HepG2 (cell line): ENCODE data around the gene FXN. TPM values are rescaled to one million over a fixed set of nuclear protein-coding genes. Genes with fewer than 3 reads are reported as not detected.
"Not testable (repeated sequence)": the region's sequence is repeated elsewhere in the genome, so short reads cannot be mapped to it uniquely, and the experiment has no call there.

ENCODE experiments used
- ATAC-seq: fragments of 200-7000 bp; cut with Tn5 transposase; 3 replicates; pipeline ENCODE4 v1.9.1; 2020; ENCODE audit warnings: mild to moderate bottlenecking, moderate library complexity
- BruUV-seq: library from RNA; stranded (reverse); fragments of 400-500 nt; replicated peaks from 2 replicates; lab custom pipeline; 2021; lab: Mats Ljungman, UMichigan
- CTCF ChIA-PET: fragments of 300-600 bp; formaldehyde crosslinking; extraction: SDS; loops from one replicate; lab custom pipeline; 2021; ENCODE audit warnings: low total read pairs, inconsistent platforms, low intra/inter-chr PET ratio; lab: Yijun Ruan, JAX
- POLR2A ChIA-PET: fragments of 350-600 bp; sonication (Branson Sonifier 250); formaldehyde crosslinking; loops from one replicate; lab custom pipeline; 2020; ENCODE audit warnings: antibody characterized with exemption, inconsistent platforms; lab: Yijun Ruan, JAX
- DNase-seq: peaks from one replicate; pipeline ENCODE4 v3.0.0-alpha.2; 2015; ENCODE audit warnings: low spot score
- FAIRE-seq: peaks from 3 replicates; lab custom pipeline; 2011; peaks lifted over from hg19 to GRCh38; lab: Jason Lieb, UNC
- H2AFZ ChIP-seq: one replicate; pipeline ENCODE4 v1.6.1; 2011; ENCODE audit warnings: low read length, inconsistent platforms
- H3K27ac ChIP-seq: fragments of 300-600 bp; 3 replicates; pipeline ENCODE4 v1.8.0; 2011; ENCODE audit warnings: mixed run types, mild to moderate bottlenecking, mixed read lengths, low read length, inconsistent platforms; ENCODE audit not compliant: insufficient read depth; ENCODE audit errors: extremely low read length
- H3K27me3 ChIP-seq, 2 experiments: fragments of 200-600 bp in 1 of 2; 2 replicates in 1 of 2; 3 replicates in 1 of 2; pipeline versions ENCODE4 v1.6.0 to v1.8.0; 2011; ENCODE audit warnings: low read length in 2 of 2, mild to moderate bottlenecking in 2 of 2, moderate library complexity in 2 of 2, inconsistent platforms in 1 of 2; ENCODE audit not compliant: insufficient read depth in 2 of 2, control insufficient read depth in 1 of 2
- H3K36me3 ChIP-seq, 2 experiments: fragments of 200-600 bp in 1 of 2; replicated peaks in 1 of 2; 2 replicates in 1 of 2; 3 replicates in 1 of 2; pipeline versions ENCODE4 v1.5.1 to v1.8.0; 2011; ENCODE audit warnings: low read length in 2 of 2, inconsistent platforms in 1 of 2; ENCODE audit not compliant: insufficient read depth in 2 of 2, control insufficient read depth in 1 of 2
- H3K4me1 ChIP-seq: 2 replicates; pipeline ENCODE4 v1.5.1; 2012; ENCODE audit warnings: low read length, inconsistent platforms; ENCODE audit not compliant: insufficient read depth
- H3K4me2 ChIP-seq: 2 replicates; pipeline ENCODE4 v1.6.0; 2011; ENCODE audit warnings: low read depth, low read length, inconsistent platforms
- H3K4me3 ChIP-seq, 3 experiments: fragments of 200-600 bp in 1 of 3; sonication (generic), shearing (Covaris generic) in 1 of 3; replicated peaks in 1 of 3; 2 replicates each; pipeline ENCODE4 v1.5.1; 2011 to 2016; ENCODE audit warnings: low read length in 3 of 3, inconsistent platforms in 2 of 3, low read depth in 2 of 3, mild to moderate bottlenecking in 2 of 3, control low read depth in 1 of 3, mixed read lengths in 1 of 3; ENCODE audit not compliant: insufficient read depth in 1 of 3
- H3K79me2 ChIP-seq: one replicate; pipeline ENCODE4 v1.6.1; 2011; ENCODE audit warnings: low read length, inconsistent platforms; ENCODE audit not compliant: insufficient read depth
- H3K9ac ChIP-seq: 2 replicates; pipeline ENCODE4 v1.6.0; 2011; ENCODE audit warnings: mild to moderate bottlenecking, low read depth, low read length, inconsistent platforms; ENCODE audit not compliant: insufficient read depth
- H3K9me3 ChIP-seq: 2 replicates; pipeline ENCODE4 v1.5.1; 2012; ENCODE audit warnings: mild to moderate bottlenecking, low read length
- H4K20me1 ChIP-seq: 2 replicates; pipeline ENCODE4 v1.6.0; 2011; ENCODE audit warnings: inconsistent platforms, mild to moderate bottlenecking, low read length, moderate library complexity; ENCODE audit not compliant: insufficient read depth
- DMTF1 ChIP-seq: sonication (generic); formaldehyde crosslinking; IDR thresholded peaks from 2 replicates; pipeline ENCODE4 v1.4.0; 2020; ENCODE audit warnings: mild to moderate bottlenecking, missing genetic modification reagents
- IKZF1 ChIP-seq: fragments of 450-650 bp; IDR thresholded peaks from 2 replicates; pipeline ENCODE4 v1.7.1; 2016
- ISX ChIP-seq: sonication (generic); formaldehyde crosslinking; conservative IDR thresholded peaks from 2 replicates; pipeline ENCODE4 v1.5.0; 2020; ENCODE audit warnings: missing genetic modification reagents
- NR2F2 ChIP-seq: IDR thresholded peaks from 2 replicates; pipeline ENCODE4 v1.6.1; 2012; ENCODE audit warnings: low read depth, inconsistent platforms, borderline replicate concordance
- ZNF281 ChIP-seq: sonication (generic); formaldehyde crosslinking; IDR thresholded peaks from 2 replicates; pipeline ENCODE4 v1.4.0; 2020; ENCODE audit warnings: missing genetic modification reagents, borderline replicate concordance
- ZNF598 ChIP-seq: sonication (generic); formaldehyde crosslinking; IDR thresholded peaks from 2 replicates; pipeline ENCODE4 v1.5.1; 2020; ENCODE audit warnings: mild to moderate bottlenecking, missing genetic modification reagents, borderline replicate concordance
- WGBS: methylation state at CpG from one replicate; pipeline ENCODE4 v1.1.6; 2017; ENCODE audit warnings: low lambda C conversion rate; 5-methylcytosine and 5-hydroxymethylcytosine counted together
- in situ Hi-C: cut with HindIII; loops from 2 replicates; pipeline ENCODE4 v1.10.0; 2017; ENCODE audit warnings: low pct_unique_long_range_greater_than_20kb; ENCODE audit not compliant: extremely low pct_ligation_motif_present
- intact Hi-C: fragments of 100-400 bp; cut with micrococcal nuclease; formaldehyde crosslinking; loops from one replicate; pipeline ENCODE4 v1.10.0; 2022; ENCODE audit not compliant: unreplicated experiment
- polyA plus RNA-seq, 8 experiments: library from polyadenylated mRNA; depleted of rRNA in 3 of 8; stranded (reverse) in 7 of 8; unstranded in 1 of 8; fragments of >200 nt; fragmentation: Illumina TruSeq in 4 of 8; extraction: Trizol in 4 of 8; gene quantifications; 2 replicates each; pipeline versions ENCODE4 v1.2.1 to v1.2.3, GENCODE V29; 2011 to 2016; ENCODE audit warnings: low read depth in 4 of 8, missing spikeins in 1 of 8, mixed read lengths in 1 of 8; ENCODE audit not compliant: insufficient read depth in 1 of 8
- total RNA-seq, 5 experiments: library from RNA; depleted of rRNA; stranded (reverse); fragments of >200 nt; fragmentation: Illumina TruSeq; extraction: Trizol; gene quantifications; 2 replicates each; pipeline ENCODE4 v1.2.3, GENCODE V29; 2016; ENCODE audit warnings: low read depth in 1 of 5

The FXN gene
- total and polyA plus RNA-seq, 2 of the 13 experiments (the other 11 are each of a cell fraction or from before 2014, with no cell fraction given) = 24.1 to 26.0 TPM

GRCh38 chr9:69050936-69051335 lies 15.4 kb downstream of the FXN start:
- H3K9ac ChIP-seq, in situ Hi-C loops, H3K27me3 ChIP-seq, H3K79me2 ChIP-seq, H3K4me3 ChIP-seq, H3K4me2 ChIP-seq, FAIRE-seq, intact Hi-C loops, ATAC-seq, H3K9me3 ChIP-seq, BruUV-seq, H3K27ac ChIP-seq, H3K4me1 ChIP-seq, DNase-seq, H2AFZ ChIP-seq, POLR2A ChIA-PET, CTCF ChIA-PET, H4K20me1 ChIP-seq: not testable (repeated sequence)
- H3K36me3 ChIP-seq = peaks cover 24 to 58% of the 10 kb centered on the region in 2 experiments
- WGBS = 95% methylated on average over 12 of the region's 12 CpGs

- WGBS = 100% methylated on average over 1 of the region's 1 CpG
- no peak overlapping the region for H2AFZ ChIP-seq
- FAIRE-seq = no peak
- H3K79me2 ChIP-seq = peaks cover 4% of the 10 kb centered on the region
- no peak overlapping the region for H3K4me2 ChIP-seq
- DNase-seq = no peak
- no peaks in the 10 kb centered on the region for H4K20me1 ChIP-seq
- H3K9me3 ChIP-seq = no peaks in the 10 kb centered on the region
- peaks cover 18 to 48% of the 10 kb centered on the region in 2 experiments for H3K36me3 ChIP-seq
- intact Hi-C loops = loop anchor here (1.0 to 2.0 kb wide), 2 partner anchors 66 to 138 kb away; no protein-coding TSS in a partner anchor
- BruUV-seq = TSS peak; percentile 36
- no peak overlapping the region for H3K9ac ChIP-seq
- in situ Hi-C loops = loop anchor here (5.0 kb wide), 1 partner anchor 147 kb away; no protein-coding TSS in a partner anchor
- ChIA-PET CTCF (interaction anchor here (1.6 to 3.5 kb wide), 2 partner anchors 138 to 169 kb away, joined by 10 to 29 read pairs; no protein-coding TSS in a partner anchor), POLR2A (no interaction called here)
- H3K4me3 ChIP-seq = no peak overlapping the region
- no peak overlapping the region for H3K27ac ChIP-seq
- no peaks in the 10 kb centered on the region for H3K27me3 ChIP-seq
- ATAC-seq = no peak
- H3K4me1 ChIP-seq = no peaks in the 10 kb centered on the region
- TF ChIP-seq IKZF1 (no peak), ZNF281 (CRISPR knock-in tag) (no peak), ZNF598 (CRISPR knock-in tag) (no peak), ISX (no peak), DMTF1 (no peak), NR2F2 (no peak)
Observed at GRCh38 chr9:69054989-69055388, 19.4 kb downstream of the FXN start.
